ENCODE results near the gene ASTL.

The ASTL gene

DNA sequence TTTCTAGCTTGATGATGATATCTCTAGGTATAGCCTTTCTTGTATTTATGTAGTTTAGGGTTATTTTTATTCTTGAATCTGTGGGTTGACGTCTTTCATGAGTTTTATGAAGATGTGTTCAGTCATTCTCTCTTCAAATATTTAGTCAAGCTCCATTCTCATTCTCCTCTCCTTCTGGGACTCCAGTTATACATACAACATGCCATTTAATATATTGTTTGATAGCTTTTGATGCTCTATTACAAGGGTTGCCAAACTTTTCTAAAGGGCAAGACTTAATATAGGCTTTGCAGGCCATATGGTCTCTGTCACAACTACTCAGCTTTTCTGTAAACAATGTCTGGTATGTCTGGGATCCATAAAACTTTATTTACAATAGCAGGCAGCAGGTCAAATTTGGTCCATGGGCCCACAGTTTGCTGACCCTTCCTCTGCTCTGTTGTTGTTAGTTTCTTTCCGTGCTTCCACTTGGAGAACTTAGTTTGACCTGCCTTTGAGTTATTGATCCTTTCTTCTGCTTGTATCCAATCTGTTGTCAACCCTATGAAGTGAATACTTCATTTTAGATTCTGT, 63.0 kb downstream of the ASTL start:
- no peak for DNase-seq

DNA sequence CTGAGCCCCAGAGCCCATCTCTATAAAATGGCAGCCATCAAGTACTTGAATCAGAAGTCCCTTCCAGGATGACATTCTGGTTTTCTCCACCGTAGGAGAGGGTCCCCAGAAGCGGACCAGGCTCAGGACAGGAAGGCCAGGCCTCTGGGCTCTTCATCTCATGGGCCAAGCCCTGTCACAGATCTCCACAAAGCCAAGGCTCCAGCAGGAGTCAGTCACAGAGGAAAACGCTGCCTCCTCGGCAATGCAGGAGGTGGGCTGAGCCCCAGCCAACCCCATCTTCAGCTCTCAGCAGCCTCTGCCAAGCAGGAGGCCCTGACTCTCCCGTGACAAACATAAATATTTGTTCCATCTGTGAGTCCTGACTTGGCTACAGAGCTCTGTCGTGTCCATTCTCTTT, 64.1 kb downstream of the ASTL start:
- no peak for DNase-seq

DNA sequence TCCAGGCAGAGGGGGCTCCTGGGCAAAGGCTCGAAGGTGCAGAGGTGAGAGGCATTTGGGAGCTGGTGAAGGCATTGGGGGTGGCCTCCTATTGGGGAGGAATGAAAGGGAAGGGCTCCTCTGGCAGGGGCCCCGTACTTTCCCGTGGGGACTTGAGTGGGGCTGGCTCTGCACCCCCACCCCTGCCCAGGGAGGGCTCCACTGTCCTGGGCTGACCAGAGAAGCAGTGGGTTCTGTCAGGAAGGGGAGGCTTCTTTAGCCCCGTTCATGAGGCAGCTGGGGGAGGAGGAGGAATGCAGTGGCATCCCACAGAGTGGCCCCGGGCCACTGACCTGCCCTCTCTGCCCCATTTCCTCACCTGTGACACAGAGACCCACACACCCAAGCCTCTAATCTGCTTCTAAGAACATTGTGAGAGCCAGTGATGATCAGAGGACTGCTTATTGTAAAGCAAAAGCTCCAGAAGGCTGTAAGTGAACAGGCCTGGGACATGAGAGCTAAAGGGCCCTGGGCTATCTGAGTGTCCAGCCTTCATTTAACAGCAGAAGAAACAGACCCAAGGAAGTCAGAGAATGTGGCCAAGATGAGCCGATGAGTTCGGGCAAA, 65.0 kb downstream of the ASTL start:
- no peak for DNase-seq

Data from eye (tissue), 1 donor.